Stomach (tissue), 4 donors: Measurements from ENCODE around the gene GTF2A1L.

Experiments
- POLR2AphosphoS5 ChIP-seq, 3 donors: sonication (generic); formaldehyde crosslinking; IDR thresholded peaks; one replicate each; pipeline ENCODE4 v1.6.1; 2016; ENCODE audit warnings: antibody characterized with exemption in 3 of 3
- TF ChIP-seq, protein P1 (sequence below), 7 experiments: fragments of 450-650 bp in 4 of 7; fragments of 200-600 bp in 3 of 7; sonication (generic) in 3 of 7; IDR thresholded peaks; one replicate each; pipeline ENCODE4 v1.5.1; 2016 to 2019; ENCODE audit warnings: antibody characterized with exemption in 7 of 7, control low read depth in 2 of 7, mild to moderate bottlenecking in 1 of 7

DNA sequence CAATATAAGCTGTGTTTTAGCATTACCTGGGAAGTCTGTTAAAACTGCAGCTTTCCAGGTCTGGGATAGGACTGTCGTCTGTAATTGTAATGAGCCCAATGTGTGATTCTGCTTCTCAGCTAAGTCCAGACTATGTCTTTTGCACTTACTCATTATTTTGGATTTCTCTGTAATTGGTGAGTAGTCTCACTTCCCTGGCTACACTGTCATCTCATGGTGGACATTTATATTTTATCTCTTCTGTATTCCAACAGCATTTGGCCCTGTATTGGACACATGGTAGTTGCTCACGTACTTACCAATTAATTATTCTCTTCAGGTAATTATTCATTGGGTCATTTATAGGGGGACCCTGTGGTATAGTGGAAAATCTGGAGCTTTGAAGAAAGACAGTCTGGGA, 109.9 kb downstream of the GTF2A1L start:
- TF ChIP-seq, protein P1, sequence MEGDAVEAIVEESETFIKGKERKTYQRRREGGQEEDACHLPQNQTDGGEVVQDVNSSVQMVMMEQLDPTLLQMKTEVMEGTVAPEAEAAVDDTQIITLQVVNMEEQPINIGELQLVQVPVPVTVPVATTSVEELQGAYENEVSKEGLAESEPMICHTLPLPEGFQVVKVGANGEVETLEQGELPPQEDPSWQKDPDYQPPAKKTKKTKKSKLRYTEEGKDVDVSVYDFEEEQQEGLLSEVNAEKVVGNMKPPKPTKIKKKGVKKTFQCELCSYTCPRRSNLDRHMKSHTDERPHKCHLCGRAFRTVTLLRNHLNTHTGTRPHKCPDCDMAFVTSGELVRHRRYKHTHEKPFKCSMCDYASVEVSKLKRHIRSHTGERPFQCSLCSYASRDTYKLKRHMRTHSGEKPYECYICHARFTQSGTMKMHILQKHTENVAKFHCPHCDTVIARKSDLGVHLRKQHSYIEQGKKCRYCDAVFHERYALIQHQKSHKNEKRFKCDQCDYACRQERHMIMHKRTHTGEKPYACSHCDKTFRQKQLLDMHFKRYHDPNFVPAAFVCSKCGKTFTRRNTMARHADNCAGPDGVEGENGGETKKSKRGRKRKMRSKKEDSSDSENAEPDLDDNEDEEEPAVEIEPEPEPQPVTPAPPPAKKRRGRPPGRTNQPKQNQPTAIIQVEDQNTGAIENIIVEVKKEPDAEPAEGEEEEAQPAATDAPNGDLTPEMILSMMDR (IDR thresholded peaks at IDR 0.05): no peak
- TF ChIP-seq POLR2AphosphoS5 (IDR thresholded peaks at IDR 0.05): no peak
